Activated naive CD4-positive, alpha-beta T cell treated with anti-CD3 and anti-CD28 coated beads for 36 hours (primary cell): Measurements from ENCODE around the gene SND1. TPM values are rescaled to one million over a fixed set of nuclear protein-coding genes. Genes with fewer than 3 reads are reported as not detected.

Source experiments
- CTCF ChIA-PET: fragments of 350-600 bp; sonication (Branson Sonifier 250); formaldehyde crosslinking; loops from one replicate; lab custom pipeline; 2021; ENCODE audit warnings: antibody characterized with exemption; lab: Charles Lee
- DNase-seq: peaks from one replicate; pipeline ENCODE4 v3.0.0-alpha.2; 2020
- H3K27ac Mint-ChIP-seq: one replicate; pipeline ENCODE4 v1.8.0; 2021; ENCODE audit warnings: mild to moderate bottlenecking, mixed read lengths
- H3K27me3 Mint-ChIP-seq: one replicate; pipeline ENCODE4 v1.8.0; 2021; ENCODE audit warnings: low read depth, mixed read lengths
- H3K36me3 Mint-ChIP-seq: one replicate; pipeline ENCODE4 v1.8.0; 2021; ENCODE audit warnings: low read depth, mixed read lengths
- H3K4me1 Mint-ChIP-seq: one replicate; pipeline ENCODE4 v1.8.0; 2021; ENCODE audit warnings: low read depth, mixed read lengths
- H3K4me3 Mint-ChIP-seq: one replicate; pipeline ENCODE4 v1.8.0; 2021; ENCODE audit warnings: mild to moderate bottlenecking, moderate library complexity, mixed read lengths
- H3K9me3 Mint-ChIP-seq: one replicate; pipeline ENCODE4 v1.8.0; 2021; ENCODE audit warnings: mixed read lengths
- intact Hi-C: fragments of 100-400 bp; cut with micrococcal nuclease; formaldehyde crosslinking; loops from one replicate; pipeline ENCODE4 v1.15.1; 2023
- total RNA-seq, 2 experiments: library from RNA; stranded (reverse); gene quantifications; one replicate each; pipeline ENCODE4 v1.2.3, GENCODE V29; 2021

SND1 gene
- total RNA-seq, 2 experiments from 2014 or later = 184 to 211 TPM

DNA sequence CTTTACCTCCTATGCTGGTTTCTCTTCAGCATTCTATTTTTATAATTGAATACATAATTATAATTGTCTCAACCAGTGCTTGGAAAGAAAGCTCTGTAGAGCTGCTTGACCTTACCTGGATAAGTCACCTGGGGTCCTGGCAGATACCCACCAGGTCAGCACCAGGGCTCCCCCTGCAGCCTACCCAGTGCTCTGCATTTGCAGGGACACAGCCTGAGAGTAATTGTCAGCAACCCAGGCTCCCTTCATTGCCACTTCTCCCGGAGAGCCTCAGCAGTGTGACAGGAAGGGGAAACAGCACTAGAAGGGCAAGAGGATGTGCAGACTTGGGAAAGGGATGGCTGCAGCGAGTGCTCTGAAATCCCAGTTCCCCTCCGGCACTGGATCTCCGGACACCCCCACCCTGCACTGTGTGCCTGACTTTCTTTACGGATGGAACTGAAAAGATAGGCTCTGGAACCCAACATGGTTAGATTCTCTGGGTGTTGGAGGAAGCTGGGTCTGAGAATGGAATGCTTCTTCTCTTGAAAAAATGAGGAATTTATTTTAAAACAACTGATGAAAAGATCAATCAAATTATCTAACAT is 22.6 kb upstream of the SND1 start:
- Mint-ChIP-seq H3K4me1 (peaks cover 2% of the 10 kb centered on the region), H3K27me3 (peaks cover 5% of the 10 kb centered on the region), H3K27ac (no peak overlapping the region), H3K9me3 (no peaks in the 10 kb centered on the region), H3K36me3 (no peaks in the 10 kb centered on the region), H3K4me3 (no peak overlapping the region)
- CTCF ChIA-PET = interaction anchor here (0.6 to 2.9 kb wide), 6 partner anchors 10 to 1962 kb away, joined by 3 to 10 read pairs (median 4); partner anchors contain the start of gene ARF5
- intact Hi-C loops = loop anchor here (5.0 kb wide), 1 partner anchor 82 kb away; no protein-coding TSS in a partner anchor
- peak; percentile 48 for DNase-seq

DNA sequence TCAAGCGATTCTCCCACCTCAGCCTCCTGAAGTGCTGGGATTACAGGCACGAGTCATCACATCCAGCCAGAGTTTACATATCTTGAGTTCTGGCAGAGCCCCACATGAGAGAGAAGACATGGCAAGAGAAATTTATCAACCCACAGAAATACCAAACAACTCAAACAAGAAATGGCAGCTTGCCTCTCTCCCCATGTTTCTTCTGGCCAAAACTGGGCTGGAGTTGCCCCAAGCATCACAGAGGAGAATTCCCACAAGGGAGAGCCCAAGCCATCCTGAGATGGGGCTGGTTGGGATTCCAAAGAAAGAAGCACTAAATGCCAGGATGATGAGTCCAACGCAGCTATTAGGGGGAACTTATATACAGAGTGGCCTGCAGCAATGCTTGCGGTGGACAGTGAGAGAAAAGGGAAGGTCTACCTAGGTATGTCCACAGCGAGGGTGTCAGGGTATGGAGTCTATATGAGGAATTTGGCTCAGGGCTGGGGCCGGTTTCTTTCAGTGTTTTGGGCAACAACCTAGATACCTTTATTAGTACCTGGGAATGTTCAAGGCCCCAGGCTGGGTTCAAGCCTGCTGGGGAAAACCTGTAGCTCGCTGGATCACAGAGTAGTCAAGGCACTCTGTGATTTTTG is 19.6 kb upstream of the SND1 start:
- CTCF ChIA-PET = no interaction called here
- Mint-ChIP-seq H3K36me3 (no peaks in the 10 kb centered on the region), H3K27ac (no peak overlapping the region), H3K9me3 (no peaks in the 10 kb centered on the region), H3K4me1 (peaks cover 6% of the 10 kb centered on the region), H3K27me3 (peaks cover 8% of the 10 kb centered on the region), H3K4me3 (no peak overlapping the region)
- no peak for DNase-seq
- intact Hi-C loops = no loop called here

DNA sequence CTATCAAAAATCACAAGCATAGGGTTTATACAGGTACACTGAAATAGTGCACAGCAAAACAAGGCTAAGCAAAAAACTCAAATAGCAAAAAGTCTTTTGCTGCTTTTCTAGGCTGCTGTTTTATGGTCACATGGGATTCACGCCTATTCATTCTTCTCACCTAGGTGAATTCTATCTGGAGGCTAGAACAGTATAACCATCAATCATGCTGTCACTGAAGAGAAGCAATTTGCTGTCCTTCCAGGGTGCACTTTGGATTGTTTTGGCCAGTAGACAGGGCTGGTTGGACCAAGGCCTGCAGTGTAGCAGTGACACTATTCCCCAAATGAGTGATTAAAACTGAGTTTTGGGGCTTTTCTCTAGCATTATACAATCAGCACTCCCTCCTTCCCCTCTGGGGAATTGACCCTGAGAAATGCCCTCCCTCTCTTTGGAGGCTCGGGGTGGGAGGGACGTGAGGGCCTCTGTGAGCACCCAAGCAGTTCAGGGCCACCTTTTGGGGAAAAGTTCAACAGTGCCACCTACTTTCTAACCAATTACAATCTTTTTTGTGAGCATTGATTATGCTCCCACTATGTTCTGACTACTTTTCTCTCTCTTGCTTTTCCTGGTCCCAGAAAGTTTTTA is 16.2 kb upstream of the SND1 start:
- DNase-seq = no peak
- no peaks in the 10 kb centered on the region for H3K36me3 Mint-ChIP-seq
- H3K27me3 Mint-ChIP-seq = peaks cover 10% of the 10 kb centered on the region
- CTCF ChIA-PET = no interaction called here
- peaks cover 4% of the 10 kb centered on the region for H3K4me1 Mint-ChIP-seq
- H3K27ac Mint-ChIP-seq = no peak overlapping the region
- no peak overlapping the region for H3K4me3 Mint-ChIP-seq
- intact Hi-C loops = no loop called here
- H3K9me3 Mint-ChIP-seq = no peaks in the 10 kb centered on the region

DNA sequence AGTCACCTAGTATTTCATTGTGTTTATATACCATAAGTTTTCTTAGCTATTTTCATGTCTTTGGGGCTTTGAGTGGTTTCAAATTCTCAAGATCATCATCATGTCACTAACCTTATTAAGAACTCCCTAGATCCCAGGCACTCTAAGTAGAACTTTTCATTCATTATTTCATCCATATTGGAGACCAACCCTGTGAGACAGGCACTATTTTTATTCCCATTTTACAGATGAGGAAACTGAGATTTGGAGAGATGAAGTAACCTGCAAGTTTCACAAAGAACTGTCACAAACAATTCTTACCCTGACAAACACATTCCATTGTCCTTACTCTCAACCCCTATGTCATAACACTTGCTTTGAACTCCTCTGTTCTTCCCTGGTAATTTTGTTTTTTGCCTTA is 13.8 kb upstream of the SND1 start:
- Mint-ChIP-seq H3K27me3 (peaks cover 10% of the 10 kb centered on the region), H3K36me3 (no peaks in the 10 kb centered on the region), H3K27ac (no peak overlapping the region), H3K4me1 (peaks cover 4% of the 10 kb centered on the region), H3K4me3 (no peak overlapping the region), H3K9me3 (no peaks in the 10 kb centered on the region)
- no peak for DNase-seq
- CTCF ChIA-PET = no interaction called here
- intact Hi-C loops = no loop called here

DNA sequence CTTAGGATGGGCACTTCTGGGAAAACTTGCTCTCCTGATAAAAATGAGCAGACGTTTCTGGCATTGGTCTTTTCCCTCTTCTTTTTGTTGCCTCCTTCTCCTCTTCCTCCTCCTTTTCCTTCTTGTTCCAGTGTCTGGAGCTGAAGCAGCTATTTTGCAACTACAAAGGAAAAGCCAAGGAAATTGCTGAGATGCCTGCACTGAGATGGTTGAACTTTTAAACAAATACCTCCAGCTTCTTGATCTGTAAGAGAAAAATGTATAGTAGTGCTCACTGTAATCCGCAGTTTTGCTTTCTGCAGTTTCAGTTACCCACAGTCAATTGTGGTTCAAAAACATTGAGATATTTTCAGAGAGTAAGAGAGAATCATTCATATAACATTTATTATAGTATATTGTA is 7.5 kb upstream of the SND1 start:
- intact Hi-C loops = no loop called here
- CTCF ChIA-PET = no interaction called here
- Mint-ChIP-seq H3K4me1 (no peaks in the 10 kb centered on the region), H3K27me3 (peaks cover 4% of the 10 kb centered on the region), H3K4me3 (no peak overlapping the region), H3K9me3 (no peaks in the 10 kb centered on the region), H3K36me3 (no peaks in the 10 kb centered on the region), H3K27ac (no peak overlapping the region)
- no peak for DNase-seq

DNA sequence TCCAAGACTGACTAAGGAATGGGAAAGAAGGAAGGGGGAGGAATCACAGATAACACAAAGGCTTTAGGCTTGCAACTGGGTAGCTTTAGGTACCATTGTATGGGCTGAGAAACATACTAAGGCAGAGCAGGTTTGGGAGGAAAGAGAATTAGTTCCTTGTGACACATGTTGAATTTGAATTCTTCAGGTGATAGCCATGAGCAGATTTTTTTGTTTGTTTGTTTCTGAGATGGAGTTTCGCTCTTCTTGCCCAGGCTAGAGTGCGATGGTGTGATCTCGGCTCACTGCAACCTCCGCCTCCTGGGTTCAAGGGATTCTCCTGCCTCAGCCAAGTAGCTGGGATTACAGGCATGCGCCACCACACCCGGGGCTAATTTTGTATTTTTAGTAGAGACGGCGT is 4.4 kb upstream of the SND1 start:
- Mint-ChIP-seq H3K9me3 (no peaks in the 10 kb centered on the region), H3K4me3 (no peak overlapping the region), H3K27ac (no peak overlapping the region), H3K4me1 (no peaks in the 10 kb centered on the region), H3K36me3 (peaks cover 2% of the 10 kb centered on the region), H3K27me3 (no peaks in the 10 kb centered on the region)
- CTCF ChIA-PET = no interaction called here
- intact Hi-C loops = no loop called here
- no peak for DNase-seq

DNA sequence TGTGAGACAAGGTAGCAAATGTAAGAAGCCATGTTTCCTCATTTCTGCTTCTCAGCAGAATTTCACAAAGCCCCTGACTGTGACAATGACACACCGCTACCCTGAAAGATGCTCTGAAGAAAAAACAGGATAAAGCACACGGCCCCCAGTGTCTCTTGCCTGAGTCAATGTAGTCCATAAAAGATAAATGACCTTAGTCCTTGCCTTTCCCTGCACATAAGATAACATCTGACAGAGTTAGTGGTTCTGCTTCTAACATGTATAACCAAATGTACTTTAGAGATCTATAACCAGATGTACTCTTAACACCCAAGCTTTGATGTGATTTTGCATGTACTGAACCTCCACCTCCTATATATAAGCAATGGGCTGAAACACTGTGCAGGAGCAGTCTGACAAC is 3.0 kb upstream of the SND1 start:
- H3K27ac Mint-ChIP-seq = no peak overlapping the region
- no peaks in the 10 kb centered on the region for H3K27me3 Mint-ChIP-seq
- DNase-seq = no peak
- intact Hi-C loops = no loop called here
- H3K36me3 Mint-ChIP-seq = peaks cover 7% of the 10 kb centered on the region
- H3K4me3 Mint-ChIP-seq = no peak overlapping the region
- CTCF ChIA-PET = no interaction called here
- peaks cover 8% of the 10 kb centered on the region for H3K4me1 Mint-ChIP-seq
- no peaks in the 10 kb centered on the region for H3K9me3 Mint-ChIP-seq

DNA sequence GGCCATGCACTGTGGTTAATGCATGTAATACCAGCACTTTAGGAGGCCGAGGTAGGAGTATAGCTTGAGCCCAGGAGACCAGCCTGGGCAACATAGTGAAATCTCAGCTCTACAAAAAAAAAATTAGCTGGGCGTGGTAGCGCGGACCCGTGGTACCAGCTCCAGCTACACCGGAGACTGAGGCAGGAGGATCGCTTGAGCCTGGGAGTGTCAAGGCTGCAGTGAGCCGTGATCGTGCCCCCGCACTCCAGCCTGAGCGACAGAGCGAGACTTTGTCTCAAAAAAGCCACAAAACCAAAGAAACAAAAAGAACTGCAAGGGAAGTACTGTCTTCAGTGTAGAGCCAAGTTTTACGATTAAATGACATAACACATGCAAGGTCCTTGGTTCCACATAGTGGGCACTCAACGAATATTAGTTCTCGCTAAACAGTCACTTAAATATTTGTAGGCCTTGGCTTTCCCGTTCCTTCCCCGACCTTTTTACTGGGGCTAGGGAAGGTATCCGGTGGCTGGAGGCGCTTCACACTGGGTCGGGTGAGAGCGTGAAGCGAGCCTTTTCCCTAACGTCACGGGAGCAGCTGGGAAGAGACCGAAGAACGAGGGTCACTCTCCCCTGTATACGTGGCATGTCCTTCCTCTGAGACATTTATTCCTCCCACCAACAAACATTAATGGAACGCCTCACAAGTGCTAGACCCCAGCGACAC is 993 bp upstream of the SND1 start:
- Mint-ChIP-seq H3K36me3 (peaks cover 17% of the 10 kb centered on the region), H3K27me3 (no peaks in the 10 kb centered on the region), H3K4me3 (peak overlapping the region; percentile 99), H3K4me1 (peaks cover 28% of the 10 kb centered on the region), H3K27ac (peak overlapping the region; percentile 91), H3K9me3 (no peaks in the 10 kb centered on the region)
- DNase-seq = peak; percentile 18
- intact Hi-C loops = loop anchor here (1.0 to 5.0 kb wide), 9 partner anchors 63 to 1088 kb away; partner anchors contain the start of genes ARF5, CALU, HILPDA and RBM28
- CTCF ChIA-PET = interaction anchor here (0.7 kb wide), 1 partner anchor 28 kb away, joined by 3 read pairs; no protein-coding TSS in a partner anchor

DNA sequence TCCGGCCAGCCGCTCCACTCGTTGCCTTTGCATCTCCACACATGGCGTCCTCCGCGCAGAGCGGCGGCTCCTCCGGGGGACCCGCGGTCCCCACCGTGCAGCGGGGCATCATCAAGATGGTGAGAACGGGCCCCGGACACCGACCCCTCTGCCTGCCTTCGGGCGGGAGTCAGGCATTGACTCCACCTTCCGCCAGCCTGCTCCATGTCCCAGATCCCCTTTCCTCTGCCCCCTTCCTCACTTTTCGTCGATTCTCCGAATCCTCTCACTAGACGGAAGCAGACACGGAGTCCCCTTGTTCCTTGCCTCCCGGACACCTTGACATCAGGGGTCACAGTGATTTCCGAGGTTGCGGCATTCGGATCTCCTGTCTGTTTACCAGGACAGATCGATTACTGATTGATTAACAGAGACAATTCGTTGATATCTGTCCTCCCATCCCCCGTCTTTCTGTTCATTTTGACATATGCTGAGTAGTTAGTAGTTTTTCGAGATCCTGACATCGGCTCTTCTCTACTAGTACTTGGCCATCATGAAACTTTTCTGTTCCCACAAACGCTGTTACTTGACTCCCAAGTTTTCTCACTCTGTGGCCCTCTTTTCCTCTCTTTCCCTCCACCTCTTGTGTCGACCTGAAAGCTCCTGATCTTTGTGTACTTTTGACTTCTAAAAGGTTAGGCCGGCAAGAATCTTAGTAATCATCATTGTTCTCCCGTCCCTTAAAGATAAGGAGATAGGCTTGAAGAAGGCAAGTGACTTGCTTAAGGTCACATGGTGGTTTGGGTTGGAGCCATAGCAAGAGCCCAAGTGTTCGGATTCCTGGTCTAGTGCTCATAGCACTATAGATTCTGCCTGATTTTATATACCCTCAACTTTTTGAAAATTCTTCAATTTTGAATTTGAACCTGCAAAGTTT is 597 bp downstream of the SND1 start:
- H3K36me3 Mint-ChIP-seq = peaks cover 21% of the 10 kb centered on the region
- CTCF ChIA-PET = no interaction called here
- no peak for DNase-seq
- H3K27me3 Mint-ChIP-seq = no peaks in the 10 kb centered on the region
- H3K4me3 Mint-ChIP-seq = peak overlapping the region; percentile 99
- H3K27ac Mint-ChIP-seq = peak overlapping the region; percentile 91
- intact Hi-C loops = loop anchor here (1.0 to 5.0 kb wide), 4 partner anchors 15 to 455 kb away; no protein-coding TSS in a partner anchor
- peaks cover 37% of the 10 kb centered on the region for H3K4me1 Mint-ChIP-seq
- H3K9me3 Mint-ChIP-seq = no peaks in the 10 kb centered on the region

DNA sequence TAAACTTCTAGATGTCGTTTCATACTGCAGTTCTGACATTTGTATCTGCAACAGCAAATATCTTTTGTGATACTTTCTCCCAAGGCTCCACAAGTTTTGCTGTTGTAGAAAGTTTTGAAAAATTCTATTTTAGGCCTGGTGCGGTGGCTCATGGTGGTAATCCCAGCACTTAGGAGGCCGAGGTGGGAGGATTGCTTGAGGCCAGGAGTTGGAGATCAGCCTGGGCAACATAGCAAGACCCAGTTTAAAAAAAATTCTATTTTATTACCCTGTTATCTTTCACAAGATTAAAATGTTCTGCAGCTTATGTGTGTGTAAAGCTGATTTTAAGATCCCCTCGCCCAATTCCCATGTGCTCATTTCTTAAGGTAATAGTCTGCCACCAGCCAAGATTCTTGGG is 1.4 kb downstream of the SND1 start:
- H3K4me1 Mint-ChIP-seq = peaks cover 40% of the 10 kb centered on the region
- H3K9me3 Mint-ChIP-seq = no peaks in the 10 kb centered on the region
- intact Hi-C loops = loop anchor here (5.0 kb wide), 1 partner anchor 454 kb away; no protein-coding TSS in a partner anchor
- H3K4me3 Mint-ChIP-seq = peak overlapping the region; percentile 99
- H3K27ac Mint-ChIP-seq = no peak overlapping the region
- CTCF ChIA-PET = no interaction called here
- peaks cover 23% of the 10 kb centered on the region for H3K36me3 Mint-ChIP-seq
- DNase-seq = no peak
- no peaks in the 10 kb centered on the region for H3K27me3 Mint-ChIP-seq
